ENCODE measurements around the gene COL5A1. TPM values are rescaled to one million over a fixed set of nuclear protein-coding genes. Genes with fewer than 3 reads are reported as not detected.
A peak's percentile ranks its signal among the peaks of the same experiment; 100 is the strongest.
"Not testable (repeated sequence)": the region's sequence is repeated elsewhere in the genome, so short reads cannot be mapped to it uniquely, and the experiment has no call there.

COL5A1 gene
- polyA plus RNA-seq, 12 donors: 97.3 to 862 (median 434) TPM

- no peak for DNase-seq
Observed at GRCh38 chr9:134690301-134690751, 48.7 kb downstream of the COL5A1 start.

GRCh38 chr9:134690946-134691694, 49.5 kb downstream of the COL5A1 start:
- DNase-seq: no peak

GRCh38 chr9:134691695-134692572, 50.3 kb downstream of the COL5A1 start:
- no peak for DNase-seq

GRCh38 chr9:134692573-134692860, 50.9 kb downstream of the COL5A1 start:
- DNase-seq: no peak

- DNase-seq: no peak
Observed at GRCh38 chr9:134693011-134693410, 51.4 kb downstream of the COL5A1 start.

GRCh38 chr9:134693641-134694367, 52.2 kb downstream of the COL5A1 start:
- no peak for DNase-seq

- DNase-seq: no peak
Observed at GRCh38 chr9:134694368-134694665, 52.7 kb downstream of the COL5A1 start.

GRCh38 chr9:134694714-134695113, 53.1 kb downstream of the COL5A1 start:
- no peak for DNase-seq

GRCh38 chr9:134695144-134695543, 53.5 kb downstream of the COL5A1 start:
- DNase-seq: no peak

GRCh38 chr9:134696433-134696832, 54.8 kb downstream of the COL5A1 start:
- no peak for DNase-seq

GRCh38 chr9:134698111-134698510, 56.5 kb downstream of the COL5A1 start:
- no peak for DNase-seq

- DNase-seq: no peak
Observed at GRCh38 chr9:134698587-134699342, 57.2 kb downstream of the COL5A1 start.

- no peak for DNase-seq
Observed at GRCh38 chr9:134699343-134699740, 57.7 kb downstream of the COL5A1 start.

- no peak for DNase-seq
Observed at GRCh38 chr9:134700636-134701350, 59.2 kb downstream of the COL5A1 start.

GRCh38 chr9:134701581-134702259, 60.1 kb downstream of the COL5A1 start:
- DNase-seq: no peak

GRCh38 chr9:134702291-134702690, 60.7 kb downstream of the COL5A1 start:
- no peak for DNase-seq

GRCh38 chr9:134703730-134704114, 62.1 kb downstream of the COL5A1 start:
- DNase-seq: not testable (repeated sequence)

- peak; percentile 85 for DNase-seq
Observed at GRCh38 chr9:134704498-134704897, 62.9 kb downstream of the COL5A1 start.

- no peak for DNase-seq
Observed at GRCh38 chr9:134705786-134706185, 64.2 kb downstream of the COL5A1 start.

- no peak for DNase-seq
Observed at GRCh38 chr9:134706522-134706921, 64.9 kb downstream of the COL5A1 start.

Measured in muscle of arm (tissue), 12 donors.